A673 (cell line): Measurements from ENCODE around the gene LYPD3.

ENCODE experiments used
- CTCF ChIP-seq: fragments of 300-800, 200-600 bp; sonication (generic); conservative IDR thresholded peaks from 2 replicates; pipeline ENCODE4 v1.5.1; 2017; ENCODE audit warnings: low read depth, mild to moderate bottlenecking, antibody characterized with exemption, low read length, moderate library complexity, mixed read lengths
- EZH2 ChIP-seq: fragments of 200-600 bp; sonication (generic); IDR thresholded peaks from 2 replicates; pipeline ENCODE4 v1.6.1; 2017; ENCODE audit warnings: borderline replicate concordance, low read depth, mild to moderate bottlenecking, mixed read lengths, antibody characterized with exemption, low read length; ENCODE audit not compliant: poor library complexity, severe bottlenecking

GRCh38 chr19:43480574-43480973 lies 15.2 kb upstream of the LYPD3 start:
- TF ChIP-seq EZH2, result no peak
- TF ChIP-seq CTCF, result no peak
